GM12878 (cell line): ENCODE measurements around the gene KCNK7. TPM values are rescaled to one million over a fixed set of nuclear protein-coding genes. Genes with fewer than 3 reads are reported as not detected.

Experiments used
- ATAC-seq: fragments of 200-7000 bp; cut with Tn5 transposase; 3 replicates; pipeline ENCODE4 v1.9.1; 2020; ENCODE audit warnings: mild to moderate bottlenecking, moderate library complexity
- BruUV-seq: library from RNA; stranded (reverse); fragments of 400-500 nt; replicated peaks from 2 replicates; lab custom pipeline; 2021; lab: Mats Ljungman, UMichigan
- CTCF ChIA-PET: fragments of 300-600 bp; sonication (Branson Sonifier 250); formaldehyde crosslinking; extraction: SDS; loops from one replicate; lab custom pipeline; 2021; ENCODE audit warnings: inconsistent platforms; lab: Yijun Ruan, JAX
- POLR2A ChIA-PET: fragments of 350-600 bp; formaldehyde crosslinking; extraction: SDS; loops from one replicate; lab custom pipeline; 2021; ENCODE audit warnings: inconsistent platforms; lab: Charles Lee
- RAD21 ChIA-PET: fragments of 300-600 bp; sonication (Branson Sonifier 250); formaldehyde crosslinking; loops from one replicate; lab custom pipeline; 2023; ENCODE audit warnings: antibody characterized with exemption; ENCODE audit not compliant: unreplicated experiment; lab: Charles Lee
- SMC1A ChIA-PET: fragments of 300-600 bp; sonication (Branson Sonifier 250); formaldehyde crosslinking; loops from one replicate; lab custom pipeline; 2023; ENCODE audit not compliant: unreplicated experiment, uncharacterized antibody; lab: Charles Lee
- DNase-seq: peaks from one replicate; pipeline ENCODE4 v3.0.0-alpha.2; 2011; ENCODE audit warnings: low read depth, low spot score
- FAIRE-seq: peaks from 3 replicates; lab custom pipeline; 2011; peaks lifted over from hg19 to GRCh38; lab: Jason Lieb, UNC
- H2AFZ ChIP-seq: 2 replicates; pipeline ENCODE4 v1.6.0; 2011; ENCODE audit warnings: low read depth, low read length, control low read depth; ENCODE audit not compliant: control insufficient read depth
- H3K27ac ChIP-seq: 2 replicates; pipeline ENCODE4 v1.5.1; 2011; ENCODE audit warnings: control low read depth; ENCODE audit not compliant: control insufficient read depth, insufficient read depth
- H3K27me3 ChIP-seq, 2 experiments: replicated peaks in 1 of 2; 2 replicates each; pipeline versions ENCODE4 v1.6.0 to v1.6.1; 2011; ENCODE audit warnings: low read length in 1 of 2; ENCODE audit not compliant: control insufficient read depth in 2 of 2, insufficient read depth in 2 of 2
- H3K36me3 ChIP-seq, 2 experiments: 2 replicates each; pipeline ENCODE4 v1.5.1; 2011; ENCODE audit warnings: low read length in 1 of 2; ENCODE audit not compliant: control insufficient read depth in 2 of 2, insufficient read depth in 2 of 2
- H3K4me1 ChIP-seq: 2 replicates; pipeline ENCODE4 v1.6.1; 2011; ENCODE audit warnings: mild to moderate bottlenecking, low read length, moderate library complexity, mixed read lengths; ENCODE audit not compliant: control insufficient read depth, insufficient read depth
- H3K4me2 ChIP-seq: 2 replicates; pipeline ENCODE4 v1.6.0; 2011; ENCODE audit warnings: control low read depth; ENCODE audit not compliant: control insufficient read depth, insufficient read depth
- H3K4me3 ChIP-seq: fragments of 200-600 bp; sonication (generic); 2 replicates; pipeline ENCODE4 v1.5.1; 2016
- H3K79me2 ChIP-seq: 2 replicates; pipeline ENCODE4 v1.6.0; 2011; ENCODE audit warnings: low read length; ENCODE audit not compliant: control insufficient read depth, insufficient read depth
- H3K9ac ChIP-seq: 2 replicates; pipeline ENCODE4 v1.8.0; 2011; ENCODE audit warnings: low read length, control low read depth, mixed read lengths; ENCODE audit not compliant: control insufficient read depth, insufficient read depth
- H3K9me3 ChIP-seq: replicated peaks from 3 replicates; pipeline ENCODE4 v1.5.1; 2011; ENCODE audit warnings: mild to moderate bottlenecking, low read length; ENCODE audit not compliant: control insufficient read depth, insufficient read depth
- H4K20me1 ChIP-seq: 2 replicates; pipeline ENCODE4 v1.6.0; 2011; ENCODE audit not compliant: control insufficient read depth, insufficient read depth
- ASH2L ChIP-seq: fragments of 300-600, 200-600 bp; sonication (generic); IDR thresholded peaks from 2 replicates; pipeline ENCODE4 v1.6.1; 2017; ENCODE audit warnings: low read depth, mild to moderate bottlenecking, borderline replicate concordance
- ATF7 ChIP-seq: fragments of 450-650 bp; IDR thresholded peaks from 2 replicates; pipeline ENCODE4 v1.6.1; 2016; ENCODE audit warnings: low read depth, mild to moderate bottlenecking
- BRCA1 ChIP-seq: IDR thresholded peaks from 2 replicates; pipeline ENCODE4 v1.6.1; 2011; ENCODE audit warnings: low read depth, low read length, improper control_type of control experiment
- CHD1 ChIP-seq: IDR thresholded peaks from 2 replicates; pipeline ENCODE4 v1.6.1; 2012; ENCODE audit warnings: low read depth, low read length, improper control_type of control experiment
- DPF2 ChIP-seq: fragments of 450-650 bp; IDR thresholded peaks from 2 replicates; pipeline ENCODE4 v1.6.1; 2017; ENCODE audit warnings: mild to moderate bottlenecking
- GATAD2B ChIP-seq: fragments of 450-650 bp; conservative IDR thresholded peaks from 2 replicates; pipeline ENCODE4 v1.6.1; 2017; ENCODE audit warnings: low read depth, mild to moderate bottlenecking, moderate library complexity
- HSF1 ChIP-seq: fragments of 150-350 bp; IDR thresholded peaks from 2 replicates; pipeline ENCODE4 v1.6.1; 2014; ENCODE audit warnings: mild to moderate bottlenecking, low read depth, low read length
- MEF2A ChIP-seq: IDR thresholded peaks from 2 replicates; pipeline ENCODE4 v1.6.1; 2011; ENCODE audit warnings: low read depth, mild to moderate bottlenecking, low read length, moderate library complexity; ENCODE audit not compliant: insufficient read depth
- MEF2B ChIP-seq: fragments of 450-650 bp; IDR thresholded peaks from 2 replicates; pipeline ENCODE4 v1.6.1; 2018; ENCODE audit warnings: mild to moderate bottlenecking, moderate library complexity; ENCODE audit not compliant: partially characterized antibody, poor library complexity, severe bottlenecking
- NFIC ChIP-seq: IDR thresholded peaks from 2 replicates; pipeline ENCODE4 v1.6.1; 2012; ENCODE audit warnings: low read depth, mild to moderate bottlenecking, inconsistent platforms, low read length, moderate library complexity
- PML ChIP-seq: IDR thresholded peaks from 2 replicates; pipeline ENCODE4 v1.6.1; 2012; ENCODE audit warnings: low read length, inconsistent platforms
- POLR2A ChIP-seq: IDR thresholded peaks from 2 replicates; pipeline ENCODE4 v1.6.1; 2011; ENCODE audit warnings: low read depth, mild to moderate bottlenecking, low read length
- RBBP5 ChIP-seq: fragments of 200-600 bp; sonication (generic); conservative IDR thresholded peaks from 2 replicates; pipeline ENCODE4 v1.6.1; 2016
- SIX5 ChIP-seq: IDR thresholded peaks from 2 replicates; pipeline ENCODE4 v1.6.1; 2011; ENCODE audit warnings: mild to moderate bottlenecking, low read depth, low read length, moderate library complexity; ENCODE audit not compliant: severe bottlenecking
- SPI1 ChIP-seq: IDR thresholded peaks from 2 replicates; pipeline ENCODE4 v1.6.1; 2011; ENCODE audit warnings: low read depth, mild to moderate bottlenecking, low read length, moderate library complexity, borderline replicate concordance; ENCODE audit not compliant: insufficient read depth
- SRF ChIP-seq, 2 experiments: IDR thresholded peaks; 2 replicates each; pipeline ENCODE4 v1.6.1; 2011; ENCODE audit warnings: low read depth in 2 of 2, low read length in 2 of 2, mild to moderate bottlenecking in 1 of 2, moderate library complexity in 1 of 2
- TAF1 ChIP-seq: IDR thresholded peaks from 2 replicates; pipeline ENCODE4 v1.6.1; 2011; ENCODE audit warnings: mild to moderate bottlenecking, low read depth, low read length, borderline replicate concordance
- ZNF207 ChIP-seq: fragments of 450-650 bp; IDR thresholded peaks from 2 replicates; pipeline ENCODE4 v1.6.1; 2014; ENCODE audit warnings: antibody characterized with exemption, mild to moderate bottlenecking, borderline replicate concordance
- ZNF384 ChIP-seq: IDR thresholded peaks from 2 replicates; pipeline ENCODE4 v1.6.1; 2012; ENCODE audit warnings: low read depth, mild to moderate bottlenecking, low read length, improper control_type of control experiment, borderline replicate concordance
- WGBS: methylation state at CpG from one replicate; pipeline ENCODE4 v1.1.6; 2016; ENCODE audit warnings: low lambda C conversion rate; ENCODE audit not compliant: insufficient replicate concordance, insufficient coverage; ENCODE audit errors: missing lambda C conversion rate; 5-methylcytosine and 5-hydroxymethylcytosine counted together
- in situ Hi-C: fragments of 300-500 bp; cut with MboI; formaldehyde crosslinking; loops from 9 replicates; pipeline ENCODE4 v1.14.3; 2018; ENCODE audit warnings: mixed read lengths
- intact Hi-C: fragments of 100-400 bp; cut with micrococcal nuclease; formaldehyde crosslinking; loops from one replicate; pipeline ENCODE4 v1.14.2; 2022; ENCODE audit not compliant: unreplicated experiment
- polyA plus RNA-seq, 11 experiments: library from polyadenylated mRNA; depleted of rRNA in 4 of 11; unstranded in 6 of 11; stranded (reverse) in 5 of 11; fragments of >200 nt; fragmentation: Nextera tagmentation in 4 of 11; fragmentation: Illumina TruSeq in 1 of 11; extraction: Ambion mirVana in 4 of 11; extraction: Trizol in 1 of 11; gene quantifications; 1 replicate in 1 of 11; 2 replicates in 10 of 11; pipeline versions ENCODE4 v1.2.1 to v1.2.3, GENCODE V29; 2011 to 2016; ENCODE audit warnings: inconsistent platforms in 2 of 11, missing spikeins in 2 of 11, low read depth in 1 of 11
- total RNA-seq, 4 experiments: library from RNA; depleted of rRNA in 3 of 4; stranded (reverse); fragments of >200 nt in 3 of 4; fragmentation: Illumina TruSeq in 1 of 4; extraction: Trizol in 1 of 4; gene quantifications; 2 replicates each; pipeline versions ENCODE4 v1.2.1 to v1.2.3, GENCODE V29; 2013 to 2021

The KCNK7 gene
- total and polyA plus RNA-seq, 10 of the 15 experiments (the other 5 are each of a cell fraction or from before 2014, with no cell fraction given) = 0.11 to 0.54 (median 0.23) TPM; not detected in 7

GRCh38 chr11:65634440-65634839 is 38.8 kb upstream of the KCNK7 start:
- WGBS = 52% methylated on average over 11 of the region's 11 CpGs
- intact Hi-C loops (no loop called here), in situ Hi-C loops (no loop called here)
- RAD21 ChIA-PET = no interaction called here
- SMC1A ChIA-PET = no interaction called here
- H3K4me2 ChIP-seq = no peak overlapping the region
- ATAC-seq (no peak), DNase-seq (no peak), FAIRE-seq (no peak)
- POLR2A ChIA-PET = no interaction called here
- peaks cover 11% of the 10 kb centered on the region for H3K79me2 ChIP-seq
- H3K27ac ChIP-seq = no peak overlapping the region
- H3K4me1 ChIP-seq = peaks cover 4% of the 10 kb centered on the region; the same call in 1 of the 2 replicates
- no TSS peak for BruUV-seq
- TF ChIP-seq POLR2A = 0 out of 2 replicates have a peak, but pooled peaks have one; percentile 20
- no peak for TF ChIP-seq ZNF207
- H3K9me3 ChIP-seq = no peaks in the 10 kb centered on the region
- H3K4me3 ChIP-seq = no peak overlapping the region
- H3K27me3 ChIP-seq = no peaks in the 10 kb centered on the region
- H2AFZ ChIP-seq = no peak overlapping the region
- H3K36me3 ChIP-seq = peaks cover 21 to 37% of the 10 kb centered on the region in 2 experiments
- H3K9ac ChIP-seq = no peak overlapping the region
- H4K20me1 ChIP-seq = no peaks in the 10 kb centered on the region
- CTCF ChIA-PET = interaction anchor here (0.6 kb wide), 1 partner anchor 290 kb away, joined by 3 read pairs; no protein-coding TSS in a partner anchor

GRCh38 chr11:65634109-65634436 is 38.5 kb upstream of the KCNK7 start:
- ATAC-seq = no peak
- CTCF ChIA-PET = interaction anchor here (0.6 kb wide), 1 partner anchor 290 kb away, joined by 3 read pairs; no protein-coding TSS in a partner anchor
- intact Hi-C loops = no loop called here
- TF ChIP-seq HSF1 (no peak), ZNF384 (no peak), SIX5 (no peak), RBBP5 (no peak), NFIC (no peak), ATF7 (no peak), TAF1 (no peak), SPI1 (no peak), MEF2B (no peak), DPF2 (no peak), CHD1 (no peak), GATAD2B (no peak), ASH2L (no peak), SRF (IDR thresholded peaks at IDR 0.05; ENCODE audit: low read depth in 2 of 2, low read length in 2 of 2) (no peak), MEF2A (no peak), BRCA1 (no peak), PML (no peak)

More at GRCh38 chr11:65634109-65634436, 38.5 kb upstream of the KCNK7 start:
- H3K9ac ChIP-seq = no peak overlapping the region
- DNase-seq = no peak
- FAIRE-seq = no peak
- in situ Hi-C loops = no loop called here
- no peaks in the 10 kb centered on the region for H4K20me1 ChIP-seq
- ChIA-PET POLR2A (no interaction called here), RAD21 (no interaction called here), SMC1A (no interaction called here)
- H3K4me1 ChIP-seq = peaks cover 4% of the 10 kb centered on the region; the same call in 1 of the 2 replicates
- no peak overlapping the region for H3K27ac ChIP-seq
- H3K36me3 ChIP-seq = peaks cover 22 to 41% of the 10 kb centered on the region in 2 experiments
- no peak overlapping the region for H3K4me2 ChIP-seq
- whole genome bisulfite sequencing = 91% methylated on average over 14 of the region's 14 CpGs
- no TSS peak for BruUV-seq
- no peaks in the 10 kb centered on the region for H3K9me3 ChIP-seq
- no peaks in the 10 kb centered on the region for H3K27me3 ChIP-seq
- no peak overlapping the region for H3K4me3 ChIP-seq
- H2AFZ ChIP-seq = no peak overlapping the region
- peaks cover 9% of the 10 kb centered on the region for H3K79me2 ChIP-seq
